Measurements from ENCODE around the gene CACNA1H.

GRCh38 chr16:1200014-1200627, 47.2 kb downstream of the CACNA1H start:
- TF ChIP-seq, protein P1, sequence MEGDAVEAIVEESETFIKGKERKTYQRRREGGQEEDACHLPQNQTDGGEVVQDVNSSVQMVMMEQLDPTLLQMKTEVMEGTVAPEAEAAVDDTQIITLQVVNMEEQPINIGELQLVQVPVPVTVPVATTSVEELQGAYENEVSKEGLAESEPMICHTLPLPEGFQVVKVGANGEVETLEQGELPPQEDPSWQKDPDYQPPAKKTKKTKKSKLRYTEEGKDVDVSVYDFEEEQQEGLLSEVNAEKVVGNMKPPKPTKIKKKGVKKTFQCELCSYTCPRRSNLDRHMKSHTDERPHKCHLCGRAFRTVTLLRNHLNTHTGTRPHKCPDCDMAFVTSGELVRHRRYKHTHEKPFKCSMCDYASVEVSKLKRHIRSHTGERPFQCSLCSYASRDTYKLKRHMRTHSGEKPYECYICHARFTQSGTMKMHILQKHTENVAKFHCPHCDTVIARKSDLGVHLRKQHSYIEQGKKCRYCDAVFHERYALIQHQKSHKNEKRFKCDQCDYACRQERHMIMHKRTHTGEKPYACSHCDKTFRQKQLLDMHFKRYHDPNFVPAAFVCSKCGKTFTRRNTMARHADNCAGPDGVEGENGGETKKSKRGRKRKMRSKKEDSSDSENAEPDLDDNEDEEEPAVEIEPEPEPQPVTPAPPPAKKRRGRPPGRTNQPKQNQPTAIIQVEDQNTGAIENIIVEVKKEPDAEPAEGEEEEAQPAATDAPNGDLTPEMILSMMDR (IDR thresholded peaks at IDR 0.05) = no peak
- no peak for TF ChIP-seq POLR2A (IDR thresholded peaks at IDR 0.05)

Measured in heart left ventricle (tissue), 13 donors.